22Rv1 (cell line): Measurements from ENCODE around the gene IGHMBP2.

Source experiments
- ZFX ChIP-seq: fragments of 450-650 bp; IDR thresholded peaks from 2 replicates; pipeline ENCODE4 v1.6.1; 2017; ENCODE audit warnings: antibody characterized with exemption, borderline replicate concordance
- TF ChIP-seq, protein P1 (sequence below): fragments of 450-650 bp; IDR thresholded peaks from 2 replicates; pipeline ENCODE4 v1.5.1; 2017; ENCODE audit warnings: mild to moderate bottlenecking

DNA sequence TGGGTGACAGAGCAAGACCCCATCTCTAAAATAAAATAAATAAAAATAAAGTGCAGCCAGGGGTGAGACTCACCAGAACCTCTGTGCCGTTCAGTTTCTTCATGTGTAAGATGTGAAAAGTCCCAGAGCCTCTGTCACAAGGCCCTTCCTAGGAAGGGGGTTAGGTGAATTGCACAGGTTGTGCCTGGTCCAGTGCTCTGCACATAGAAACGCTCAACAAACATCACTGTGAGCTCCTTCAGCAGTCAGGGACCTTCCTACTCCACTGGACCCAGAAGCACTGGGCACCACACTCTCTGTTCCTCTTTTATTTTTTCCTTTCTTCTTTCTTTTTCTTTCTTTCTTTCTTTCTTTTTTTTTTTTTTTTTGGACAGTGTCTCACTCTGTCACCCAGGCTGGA, 22.4 kb upstream of the IGHMBP2 start:
- TF ChIP-seq, protein P1, sequence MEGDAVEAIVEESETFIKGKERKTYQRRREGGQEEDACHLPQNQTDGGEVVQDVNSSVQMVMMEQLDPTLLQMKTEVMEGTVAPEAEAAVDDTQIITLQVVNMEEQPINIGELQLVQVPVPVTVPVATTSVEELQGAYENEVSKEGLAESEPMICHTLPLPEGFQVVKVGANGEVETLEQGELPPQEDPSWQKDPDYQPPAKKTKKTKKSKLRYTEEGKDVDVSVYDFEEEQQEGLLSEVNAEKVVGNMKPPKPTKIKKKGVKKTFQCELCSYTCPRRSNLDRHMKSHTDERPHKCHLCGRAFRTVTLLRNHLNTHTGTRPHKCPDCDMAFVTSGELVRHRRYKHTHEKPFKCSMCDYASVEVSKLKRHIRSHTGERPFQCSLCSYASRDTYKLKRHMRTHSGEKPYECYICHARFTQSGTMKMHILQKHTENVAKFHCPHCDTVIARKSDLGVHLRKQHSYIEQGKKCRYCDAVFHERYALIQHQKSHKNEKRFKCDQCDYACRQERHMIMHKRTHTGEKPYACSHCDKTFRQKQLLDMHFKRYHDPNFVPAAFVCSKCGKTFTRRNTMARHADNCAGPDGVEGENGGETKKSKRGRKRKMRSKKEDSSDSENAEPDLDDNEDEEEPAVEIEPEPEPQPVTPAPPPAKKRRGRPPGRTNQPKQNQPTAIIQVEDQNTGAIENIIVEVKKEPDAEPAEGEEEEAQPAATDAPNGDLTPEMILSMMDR = no peak
- no peak for TF ChIP-seq ZFX
